Naive B cell (primary cell): ENCODE results near the gene VASP. TPM values are rescaled to one million over a fixed set of nuclear protein-coding genes. Genes with fewer than 3 reads are reported as not detected.
A peak's percentile ranks its signal among the peaks of the same experiment; 100 is the strongest.
"Not testable (repeated sequence)": the region's sequence is repeated elsewhere in the genome, so short reads cannot be mapped to it uniquely, and the experiment has no call there.

ENCODE experiments used
- ATAC-seq, 2 donors: fragments of 150-1000 bp; cut with Tn5 transposase; 2 replicates each; pipeline ENCODE4 v1.10.0; 2021; ENCODE audit warnings: low read depth in 2 of 2, mild to moderate bottlenecking in 2 of 2, moderate library complexity in 2 of 2
- DNase-seq: peaks from one replicate; pipeline ENCODE4 v3.0.0; 2022
- H3K27ac Mint-ChIP-seq, 6 donors: one replicate each; pipeline ENCODE4 v1.8.0; 2020 to 2022; ENCODE audit warnings: mild to moderate bottlenecking in 6 of 6, mixed read lengths in 6 of 6, moderate library complexity in 5 of 6, inconsistent platforms in 2 of 6
- H3K27me3 Mint-ChIP-seq, 3 donors: one replicate each; pipeline ENCODE4 v1.8.0; 2021 to 2022; ENCODE audit warnings: mixed read lengths in 3 of 3, mild to moderate bottlenecking in 1 of 3
- H3K36me3 Mint-ChIP-seq, 2 donors: one replicate each; pipeline ENCODE4 v1.8.0; 2020 to 2022; ENCODE audit warnings: mixed read lengths in 2 of 2, inconsistent platforms in 1 of 2, mild to moderate bottlenecking in 1 of 2
- H3K4me1 Mint-ChIP-seq, 3 donors: one replicate each; pipeline ENCODE4 v1.8.0; 2020 to 2022; ENCODE audit warnings: mixed read lengths in 3 of 3, inconsistent platforms in 1 of 3, mild to moderate bottlenecking in 1 of 3, moderate library complexity in 1 of 3
- H3K4me3 Mint-ChIP-seq, 8 donors: one replicate each; pipeline ENCODE4 v1.8.0; 2020 to 2022; ENCODE audit warnings: mild to moderate bottlenecking in 8 of 8, mixed read lengths in 8 of 8, moderate library complexity in 8 of 8, inconsistent platforms in 2 of 8
- H3K9me3 Mint-ChIP-seq, 7 donors: one replicate each; pipeline ENCODE4 v1.8.0; 2020 to 2022; ENCODE audit warnings: mixed read lengths in 7 of 7, mild to moderate bottlenecking in 5 of 7, inconsistent platforms in 2 of 7, moderate library complexity in 1 of 7
- polyA plus RNA-seq, 6 donors: library from polyadenylated mRNA; unstranded; fragments of 300-500 nt; fragmentation: Illumina TruSeq; gene quantifications; one replicate each; pipeline ENCODE4 v1.2.3, GENCODE V29; 2021; ENCODE audit warnings: low read depth in 6 of 6

The VASP gene
- polyA plus RNA-seq, 6 donors from 2014 or later = 51.5 to 87.2 (median 64.3) TPM

GRCh38 chr19:45505151-45505995 is 1.9 kb upstream of the VASP start:
- Mint-ChIP-seq H3K27me3 (no peaks in the 10 kb centered on the region), H3K9me3 (no peaks in the 10 kb centered on the region), H3K27ac (peak overlapping the region; percentile 4 to 96 (median 95)), H3K4me1 (peaks cover 25 to 35% (median 25%) of the 10 kb centered on the region in 3 donors), H3K36me3 (peaks cover 0 to 5% of the 10 kb centered on the region in 2 donors), H3K4me3 (peak overlapping the region; percentile 63 to 100 (median 92))
- ATAC-seq = no peak
- no peak for DNase-seq

- Mint-ChIP-seq H3K4me1 (peaks cover 28 to 38% (median 30%) of the 10 kb centered on the region in 3 donors), H3K27me3 (no peaks in the 10 kb centered on the region), H3K9me3 (no peaks in the 10 kb centered on the region), H3K36me3 (peaks cover 0 to 5% of the 10 kb centered on the region in 2 donors), H3K27ac (peak overlapping the region; percentile 93 to 96 (median 95)), H3K4me3 (peak overlapping the region; percentile 73 to 100 (median 96))
- no peak for ATAC-seq
- DNase-seq = no peak
Measured at GRCh38 chr19:45505996-45506245, 1.4 kb upstream of the VASP start.

- Mint-ChIP-seq H3K4me1 (peaks cover 28 to 43% (median 30%) of the 10 kb centered on the region in 3 donors), H3K27ac (peak overlapping the region; percentile 95 to 97 (median 97)), H3K27me3 (no peaks in the 10 kb centered on the region), H3K4me3 (peak overlapping the region; percentile 89 to 100 (median 98)), H3K9me3 (no peaks in the 10 kb centered on the region), H3K36me3 (peaks cover 0 to 5% of the 10 kb centered on the region in 2 donors)
- ATAC-seq (peak; percentile 79 to 81), DNase-seq (peak; percentile 97)
Measured at GRCh38 chr19:45506246-45506988, 862 bp upstream of the VASP start.

GRCh38 chr19:45507872-45508416 is 665 bp downstream of the VASP start:
- peak overlapping the region in 4 of 6 donors; percentile 42 to 95 (median 70) for H3K27ac Mint-ChIP-seq
- DNase-seq = no peak
- no peaks in the 10 kb centered on the region for H3K27me3 Mint-ChIP-seq

GRCh38 chr19:45508417-45508860 is 1.2 kb downstream of the VASP start:
- Mint-ChIP-seq H3K27ac (peak overlapping the region in 4 of 6 donors; percentile 42 to 97 (median 92)), H3K27me3 (no peaks in the 10 kb centered on the region), H3K36me3 (peaks cover 0 to 5% of the 10 kb centered on the region in 2 donors), H3K9me3 (no peaks in the 10 kb centered on the region), H3K4me1 (peaks cover 30 to 57% (median 44%) of the 10 kb centered on the region in 3 donors), H3K4me3 (peak overlapping the region; percentile 89 to 100 (median 99))
- no peak for ATAC-seq
- peak; percentile 21 for DNase-seq

More at GRCh38 chr19:45507872-45508416, 665 bp downstream of the VASP start:
- Mint-ChIP-seq H3K36me3 (peaks cover 0 to 5% of the 10 kb centered on the region in 2 donors), H3K9me3 (no peaks in the 10 kb centered on the region), H3K4me1 (peaks cover 30 to 54% (median 39%) of the 10 kb centered on the region in 3 donors), H3K4me3 (peak overlapping the region; percentile 89 to 100 (median 99))
- no peak for ATAC-seq

GRCh38 chr19:45508861-45509691 is 1.8 kb downstream of the VASP start:
- no peaks in the 10 kb centered on the region for H3K9me3 Mint-ChIP-seq
- H3K4me3 Mint-ChIP-seq = peak overlapping the region; percentile 89 to 100 (median 99)
- no peaks in the 10 kb centered on the region for H3K27me3 Mint-ChIP-seq
- no peak for ATAC-seq
- DNase-seq = peak; percentile 35
- peak overlapping the region; percentile 84 to 97 (median 92) for H3K27ac Mint-ChIP-seq
- H3K36me3 Mint-ChIP-seq = peaks cover 0 to 5% of the 10 kb centered on the region in 2 donors
- H3K4me1 Mint-ChIP-seq = peaks cover 35 to 64% (median 50%) of the 10 kb centered on the region in 3 donors

- Mint-ChIP-seq H3K27ac (peak overlapping the region; percentile 49 to 97 (median 72)), H3K36me3 (peaks cover 0 to 5% of the 10 kb centered on the region in 2 donors), H3K9me3 (no peaks in the 10 kb centered on the region), H3K4me3 (peak overlapping the region; percentile 76 to 100 (median 98)), H3K27me3 (no peaks in the 10 kb centered on the region), H3K4me1 (peaks cover 37 to 67% (median 53%) of the 10 kb centered on the region in 3 donors)
- DNase-seq = no peak
- no peak for ATAC-seq
Measured at GRCh38 chr19:45509692-45510015, 2.4 kb downstream of the VASP start.

- not testable (repeated sequence) for ATAC-seq, DNase-seq, H3K27me3 Mint-ChIP-seq, H3K36me3 Mint-ChIP-seq, H3K9me3 Mint-ChIP-seq
- peak overlapping the region; percentile 65 to 100 (median 98) for H3K4me3 Mint-ChIP-seq
- peak overlapping the region in 5 of 6 donors; percentile 66 to 98 (median 95) for H3K27ac Mint-ChIP-seq
- peaks cover 40 to 71% (median 58%) of the 10 kb centered on the region in 3 donors for H3K4me1 Mint-ChIP-seq
Measured at GRCh38 chr19:45510352-45510751, 3.1 kb downstream of the VASP start.

GRCh38 chr19:45511074-45511473 is 3.8 kb downstream of the VASP start:
- Mint-ChIP-seq H3K36me3 (peaks cover 0 to 5% of the 10 kb centered on the region in 2 donors), H3K27me3 (no peaks in the 10 kb centered on the region), H3K27ac (peak overlapping the region; percentile 82 to 98 (median 94)), H3K4me1 (peaks cover 44 to 71% (median 61%) of the 10 kb centered on the region in 3 donors), H3K9me3 (no peaks in the 10 kb centered on the region), H3K4me3 (peak overlapping the region; percentile 65 to 100 (median 88))
- no peak for DNase-seq
- ATAC-seq = no peak

GRCh38 chr19:45512881-45513483 is 5.7 kb downstream of the VASP start:
- Mint-ChIP-seq H3K27me3 (no peaks in the 10 kb centered on the region), H3K27ac (peak overlapping the region; percentile 38 to 98 (median 86)), H3K9me3 (no peaks in the 10 kb centered on the region), H3K4me1 (peaks cover 54 to 80% (median 76%) of the 10 kb centered on the region in 3 donors), H3K4me3 (peak overlapping the region in 6 of 8 donors; percentile 25 to 82 (median 78)), H3K36me3 (peaks cover 0 to 14% of the 10 kb centered on the region in 2 donors)
- ATAC-seq = no peak
- DNase-seq = no peak

GRCh38 chr19:45514376-45515051 is 7.2 kb downstream of the VASP start:
- no peaks in the 10 kb centered on the region for H3K27me3 Mint-ChIP-seq
- H3K27ac Mint-ChIP-seq = peak overlapping the region; percentile 91 to 98 (median 96)
- H3K4me1 Mint-ChIP-seq = peaks cover 46 to 81% (median 76%) of the 10 kb centered on the region in 3 donors
- H3K36me3 Mint-ChIP-seq = peaks cover 0 to 9% of the 10 kb centered on the region in 2 donors
- H3K4me3 Mint-ChIP-seq = peak overlapping the region; percentile 76 to 90 (median 81)
- ATAC-seq (no peak), DNase-seq (no peak)
- no peaks in the 10 kb centered on the region for H3K9me3 Mint-ChIP-seq
